Measurements from ENCODE around the gene CAP1.

DNA sequence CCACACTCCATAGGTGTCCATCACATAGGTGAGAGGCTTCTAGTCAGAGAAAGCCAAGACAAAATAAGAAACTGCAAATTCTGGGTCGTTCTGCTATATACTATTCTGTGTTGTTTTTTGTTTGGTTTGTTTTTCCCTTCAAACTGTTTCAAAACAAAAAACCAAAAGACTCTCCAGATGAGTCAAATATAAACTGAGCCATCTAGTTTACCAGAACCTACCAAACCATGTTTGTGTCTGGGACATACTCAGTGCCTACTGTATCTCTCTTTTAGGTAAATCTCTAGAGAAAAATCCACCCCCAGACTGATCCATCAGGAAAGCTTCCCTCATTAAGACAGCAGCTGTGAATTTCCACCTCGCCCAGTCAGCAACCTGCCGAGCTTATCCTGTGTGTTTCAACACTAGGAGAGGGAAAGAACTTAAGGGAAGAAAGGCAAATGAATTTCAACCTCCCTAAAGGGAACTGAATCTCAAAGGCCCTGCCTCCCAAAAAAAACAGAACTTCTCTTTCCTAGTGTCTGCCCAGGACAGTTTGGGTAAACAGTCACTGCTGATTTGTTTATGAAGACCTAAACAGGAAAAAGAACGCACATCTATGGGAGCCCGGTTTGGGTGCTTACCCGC is 39.4 kb downstream of the CAP1 start:
- TF ChIP-seq, protein P1, sequence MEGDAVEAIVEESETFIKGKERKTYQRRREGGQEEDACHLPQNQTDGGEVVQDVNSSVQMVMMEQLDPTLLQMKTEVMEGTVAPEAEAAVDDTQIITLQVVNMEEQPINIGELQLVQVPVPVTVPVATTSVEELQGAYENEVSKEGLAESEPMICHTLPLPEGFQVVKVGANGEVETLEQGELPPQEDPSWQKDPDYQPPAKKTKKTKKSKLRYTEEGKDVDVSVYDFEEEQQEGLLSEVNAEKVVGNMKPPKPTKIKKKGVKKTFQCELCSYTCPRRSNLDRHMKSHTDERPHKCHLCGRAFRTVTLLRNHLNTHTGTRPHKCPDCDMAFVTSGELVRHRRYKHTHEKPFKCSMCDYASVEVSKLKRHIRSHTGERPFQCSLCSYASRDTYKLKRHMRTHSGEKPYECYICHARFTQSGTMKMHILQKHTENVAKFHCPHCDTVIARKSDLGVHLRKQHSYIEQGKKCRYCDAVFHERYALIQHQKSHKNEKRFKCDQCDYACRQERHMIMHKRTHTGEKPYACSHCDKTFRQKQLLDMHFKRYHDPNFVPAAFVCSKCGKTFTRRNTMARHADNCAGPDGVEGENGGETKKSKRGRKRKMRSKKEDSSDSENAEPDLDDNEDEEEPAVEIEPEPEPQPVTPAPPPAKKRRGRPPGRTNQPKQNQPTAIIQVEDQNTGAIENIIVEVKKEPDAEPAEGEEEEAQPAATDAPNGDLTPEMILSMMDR (conservative IDR thresholded peaks at IDR 0.05; ENCODE audit: low read depth, low read length) = no peak
- no peak for TF ChIP-seq EZH2 (IDR thresholded peaks at IDR 0.05; ENCODE audit: low read length, unreplicated experiment)

Measured in PC-3 (cell line).